ENCODE results near the gene NECTIN1. TPM values are rescaled to one million over a fixed set of nuclear protein-coding genes. Genes with fewer than 3 reads are reported as not detected.

The NECTIN1 gene
- total RNA-seq, 1 experiment from 2014 or later = 23.8 TPM

DNA sequence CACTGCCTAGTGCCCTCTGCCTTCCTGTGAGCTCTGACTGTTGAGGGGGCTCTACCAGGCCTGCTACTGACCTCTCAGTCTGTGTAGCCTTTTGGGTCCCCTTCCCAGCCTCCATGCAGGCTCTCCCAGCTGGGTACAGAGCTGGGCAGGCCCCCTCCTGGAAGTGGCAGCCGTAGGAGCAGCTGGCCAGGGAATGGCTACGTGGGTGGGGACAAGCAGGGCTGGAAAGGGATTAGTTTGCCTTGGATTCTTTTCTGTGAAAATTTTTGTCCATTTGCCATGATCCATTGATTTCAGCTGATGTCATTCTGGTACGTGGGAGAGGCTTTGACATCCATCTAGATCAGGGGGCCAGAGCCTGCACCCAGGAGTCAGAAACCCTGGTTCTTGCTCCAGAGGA lies 23.9 kb upstream of the NECTIN1 start:
- ChIA-PET RAD21 (ENCODE audit: low non-redundant PET in 1 of 2, low total read pairs in 2 of 2, uncharacterized antibody in 2 of 2, unreplicated experiment in 2 of 2) (no interaction called here), POLR2A (no interaction called here), CTCF (no interaction called here)
- Histone ChIP-seq H3K4me3 (replicated peaks in 1 of 2; ENCODE audit: low read depth in 1 of 2, low read length in 2 of 2) (no peak overlapping the region), H3K79me2 (ENCODE audit: insufficient read depth, low read length) (no peaks in the 10 kb centered on the region), H3K4me2 (ENCODE audit: low read length) (no peak overlapping the region), H3K9me3 (ENCODE audit: control insufficient read depth in 1 of 2, insufficient read depth in 1 of 2, low read depth in 1 of 2, low read length in 2 of 2) (no peaks in the 10 kb centered on the region), H4K20me1 (ENCODE audit: insufficient read depth) (no peaks in the 10 kb centered on the region), H3K27me3 (ENCODE audit: insufficient read depth, low read length) (no peaks in the 10 kb centered on the region), H3K4me1 (ENCODE audit: control insufficient read depth in 1 of 2, insufficient read depth in 2 of 2, low read length in 2 of 2) (peaks cover 0 to 9% of the 10 kb centered on the region in 2 experiments; a peak in 2 of 4 replicates), H3K9ac (ENCODE audit: low read length) (no peak overlapping the region), H3K36me3 (ENCODE audit: control insufficient read depth in 1 of 2, insufficient read depth in 2 of 2, low read length in 2 of 2) (no peaks in the 10 kb centered on the region), H3K27ac (ENCODE audit: low read depth, low read length) (no peak overlapping the region), H3K9me2 (ENCODE audit: insufficient read depth) (no peaks in the 10 kb centered on the region), H2AFZ (ENCODE audit: low read depth, low read length, poor library complexity, severe bottlenecking) (no peak overlapping the region)
- TF ChIP-seq EZH2 (IDR thresholded peaks at IDR 0.05) (no peak), FOSL1 (IDR thresholded peaks at IDR 0.05; ENCODE audit: low read depth) (no peak), SRF (IDR thresholded peaks at IDR 0.05; ENCODE audit: low read depth) (no peak), ZFX (IDR thresholded peaks at IDR 0.05) (no peak)
- DNase-seq (ENCODE audit: low read depth, low spot score) = no peak
- no peak for ATAC-seq
- no TSS peak for BruUV-seq (replicated peaks)
- intact Hi-C loops (cut with micrococcal nuclease) = no loop called here

DNA sequence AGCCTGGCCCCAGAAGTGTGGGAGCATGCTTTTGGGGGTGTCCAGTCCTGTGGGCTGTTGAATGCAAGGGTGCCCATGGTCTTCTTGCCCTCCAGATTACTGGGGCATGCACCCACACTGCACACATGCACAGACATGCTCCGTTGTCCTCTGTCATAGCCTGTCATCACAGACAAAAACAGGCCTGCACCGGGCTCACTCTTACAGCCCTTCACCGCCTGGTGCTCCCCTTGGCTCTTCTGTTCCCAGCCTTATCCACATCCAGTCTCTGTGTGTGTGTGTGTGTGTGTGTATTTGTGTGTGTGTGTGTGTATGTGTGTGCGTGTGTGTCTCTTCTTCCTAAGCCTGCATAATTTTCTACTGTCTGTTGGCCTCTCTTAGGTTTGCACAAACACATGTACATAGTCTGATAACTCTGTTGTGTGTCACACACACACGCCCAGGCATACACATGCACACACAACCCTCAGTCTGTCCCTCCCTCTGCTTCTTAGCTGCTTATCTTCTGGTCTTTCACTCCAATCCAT lies 23.4 kb upstream of the NECTIN1 start:
- intact Hi-C loops (cut with micrococcal nuclease) = no loop called here
- no peaks in the 10 kb centered on the region for H4K20me1 ChIP-seq (ENCODE audit: insufficient read depth)
- no peak overlapping the region for H3K4me2 ChIP-seq (ENCODE audit: low read length)
- CTCF ChIA-PET = no interaction called here
- no peaks in the 10 kb centered on the region for H3K27me3 ChIP-seq (ENCODE audit: insufficient read depth, low read length)
- TF ChIP-seq FOSL1 (IDR thresholded peaks at IDR 0.05; ENCODE audit: low read depth) (no peak), EZH2 (IDR thresholded peaks at IDR 0.05) (no peak), CEBPB (IDR thresholded peaks at IDR 0.05; ENCODE audit: low read depth) (no peak), ELF1 (IDR thresholded peaks at IDR 0.05; ENCODE audit: borderline replicate concordance, low read depth) (no peak), ZNF274 (IDR thresholded peaks at IDR 0.05; ENCODE audit: low read depth, low read length) (no peak), SRF (IDR thresholded peaks at IDR 0.05; ENCODE audit: low read depth) (no peak), RAD21 (IDR thresholded peaks at IDR 0.05; ENCODE audit: low read depth) (no peak), YY1 (IDR thresholded peaks at IDR 0.05; ENCODE audit: extremely low read depth, insufficient replicate concordance, low read depth, low read length) (no peak), CBX3 (IDR thresholded peaks at IDR 0.05; ENCODE audit: low read depth) (no peak)
- TF ChIP-seq, protein P1, sequence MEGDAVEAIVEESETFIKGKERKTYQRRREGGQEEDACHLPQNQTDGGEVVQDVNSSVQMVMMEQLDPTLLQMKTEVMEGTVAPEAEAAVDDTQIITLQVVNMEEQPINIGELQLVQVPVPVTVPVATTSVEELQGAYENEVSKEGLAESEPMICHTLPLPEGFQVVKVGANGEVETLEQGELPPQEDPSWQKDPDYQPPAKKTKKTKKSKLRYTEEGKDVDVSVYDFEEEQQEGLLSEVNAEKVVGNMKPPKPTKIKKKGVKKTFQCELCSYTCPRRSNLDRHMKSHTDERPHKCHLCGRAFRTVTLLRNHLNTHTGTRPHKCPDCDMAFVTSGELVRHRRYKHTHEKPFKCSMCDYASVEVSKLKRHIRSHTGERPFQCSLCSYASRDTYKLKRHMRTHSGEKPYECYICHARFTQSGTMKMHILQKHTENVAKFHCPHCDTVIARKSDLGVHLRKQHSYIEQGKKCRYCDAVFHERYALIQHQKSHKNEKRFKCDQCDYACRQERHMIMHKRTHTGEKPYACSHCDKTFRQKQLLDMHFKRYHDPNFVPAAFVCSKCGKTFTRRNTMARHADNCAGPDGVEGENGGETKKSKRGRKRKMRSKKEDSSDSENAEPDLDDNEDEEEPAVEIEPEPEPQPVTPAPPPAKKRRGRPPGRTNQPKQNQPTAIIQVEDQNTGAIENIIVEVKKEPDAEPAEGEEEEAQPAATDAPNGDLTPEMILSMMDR (IDR thresholded peaks at IDR 0.05 in 2 of 3, conservative IDR thresholded peaks at IDR 0.05 in 1 of 3; ENCODE audit: borderline replicate concordance in 1 of 3, insufficient read depth in 1 of 3, low read depth in 2 of 3, low read length in 2 of 3) = no peak
- H3K79me2 ChIP-seq (ENCODE audit: insufficient read depth, low read length) = no peaks in the 10 kb centered on the region
- H3K9ac ChIP-seq (ENCODE audit: low read length) = no peak overlapping the region
- H3K4me3 ChIP-seq (replicated peaks in 1 of 2; ENCODE audit: low read depth in 1 of 2, low read length in 2 of 2) = no peak overlapping the region
- H3K27ac ChIP-seq (ENCODE audit: low read depth, low read length) = no peak overlapping the region
- RAD21 ChIA-PET (ENCODE audit: low non-redundant PET in 1 of 2, low total read pairs in 2 of 2, uncharacterized antibody in 2 of 2, unreplicated experiment in 2 of 2) = no interaction called here
- DNase-seq (ENCODE audit: low read depth, low spot score) = no peak
- no peak overlapping the region for H2AFZ ChIP-seq (ENCODE audit: low read depth, low read length, poor library complexity, severe bottlenecking)
- no peaks in the 10 kb centered on the region for H3K9me2 ChIP-seq (ENCODE audit: insufficient read depth)
- H3K36me3 ChIP-seq (ENCODE audit: control insufficient read depth in 1 of 2, insufficient read depth in 2 of 2, low read length in 2 of 2) = no peaks in the 10 kb centered on the region
- no peak for ATAC-seq
- peaks cover 0 to 9% of the 10 kb centered on the region in 2 experiments; a peak in 2 of 4 replicates for H3K4me1 ChIP-seq (ENCODE audit: control insufficient read depth in 1 of 2, insufficient read depth in 2 of 2, low read length in 2 of 2)
- BruUV-seq (replicated peaks) = no TSS peak
- POLR2A ChIA-PET = no interaction called here
- H3K9me3 ChIP-seq (ENCODE audit: control insufficient read depth in 1 of 2, insufficient read depth in 1 of 2, low read depth in 1 of 2, low read length in 2 of 2) = no peaks in the 10 kb centered on the region

Data from HCT116 (cell line).